NB4 (cell line): ENCODE data around the gene SRGAP3.

Source experiments
- DNase-seq: peaks from one replicate; pipeline ENCODE4 v3.0.0; 2010; ENCODE audit warnings: low read depth
- H3K4me3 ChIP-seq: one replicate; pipeline ENCODE4 v1.5.1; 2011; ENCODE audit warnings: mild to moderate bottlenecking, low read depth, low read length, moderate library complexity
- CTCF ChIP-seq: IDR thresholded peaks from one replicate; pipeline ENCODE4 v1.5.1; 2012; ENCODE audit warnings: low read depth, low read length
- MAX ChIP-seq: IDR thresholded peaks from 2 replicates; pipeline ENCODE4 v1.6.1; 2011; ENCODE audit warnings: low read depth, low read length
- MYC ChIP-seq: IDR thresholded peaks from 2 replicates; pipeline ENCODE4 v1.6.1; 2011; ENCODE audit warnings: low read depth, low read length
- POLR2A ChIP-seq: IDR thresholded peaks from 2 replicates; pipeline ENCODE4 v1.6.1; 2011; ENCODE audit warnings: mild to moderate bottlenecking; ENCODE audit not compliant: insufficient read length; ENCODE audit errors: extremely low read depth

SRGAP3 gene

GRCh38 chr3:9136746-9137465 lies 112.5 kb downstream of the SRGAP3 start:
- no peak for DNase-seq
- TF ChIP-seq CTCF = no peak
- no peak for TF ChIP-seq MAX
- no peak for TF ChIP-seq MYC
- TF ChIP-seq POLR2A = no peak
- H3K4me3 ChIP-seq = no peak overlapping the region

DNA sequence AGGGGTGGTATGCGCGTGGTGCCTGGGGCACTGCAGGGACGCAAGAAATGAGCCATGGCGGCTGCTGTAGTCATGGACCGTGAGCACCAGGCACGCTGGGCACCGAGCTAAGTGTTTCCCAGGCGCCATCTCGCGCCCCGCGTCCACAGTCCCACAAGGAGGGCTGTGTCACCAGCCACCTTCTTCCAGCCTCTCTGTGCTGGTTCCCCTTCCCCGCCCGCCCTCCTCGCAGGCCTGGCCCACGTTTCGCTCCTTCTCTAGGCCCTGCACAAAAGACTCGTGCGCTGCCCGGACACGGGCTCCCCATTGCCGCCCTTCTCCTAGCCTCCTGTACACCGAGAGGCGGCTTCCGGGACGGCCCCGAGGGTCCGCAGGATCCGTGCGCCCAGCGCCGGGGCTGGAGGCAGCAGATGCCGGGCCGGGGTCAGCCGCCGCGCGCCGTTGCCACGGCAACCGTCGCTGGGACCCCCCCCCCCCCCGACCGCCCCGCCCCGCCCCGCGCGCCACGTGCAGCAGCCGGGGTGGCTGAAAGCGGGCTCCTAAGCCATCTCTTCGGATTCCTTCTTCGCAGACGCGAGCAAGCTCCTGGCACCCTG lies 113.4 kb downstream of the SRGAP3 start:
- H3K4me3 ChIP-seq = no peak overlapping the region
- no peak for DNase-seq
- TF ChIP-seq POLR2A (no peak), MAX (no peak), MYC (no peak), CTCF (no peak)

GRCh38 chr3:9135526-9135925 lies 113.9 kb downstream of the SRGAP3 start:
- DNase-seq = no peak
- no peak for TF ChIP-seq CTCF
- TF ChIP-seq MYC = no peak
- no peak for TF ChIP-seq POLR2A
- no peak for TF ChIP-seq MAX
- H3K4me3 ChIP-seq = no peak overlapping the region

DNA sequence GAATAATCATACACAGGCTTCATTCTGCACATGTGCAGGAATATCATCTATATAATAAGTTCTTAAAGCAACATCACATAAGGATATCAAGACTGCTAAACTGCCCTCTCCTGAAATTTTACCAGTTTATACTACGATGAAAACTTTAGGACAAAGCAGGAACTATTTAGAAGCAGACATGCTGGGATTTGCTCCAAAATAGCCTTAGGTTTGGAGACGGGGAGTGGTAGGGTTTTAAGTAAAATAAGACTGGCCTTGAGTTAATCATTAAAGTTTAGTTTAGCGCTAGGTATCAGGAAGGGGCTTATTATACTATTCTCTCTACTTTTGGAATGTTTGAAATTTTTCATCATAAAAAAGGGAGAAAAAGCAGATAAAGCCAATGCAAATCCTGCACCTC lies 115.8 kb downstream of the SRGAP3 start:
- H3K4me3 ChIP-seq = no peak overlapping the region
- TF ChIP-seq CTCF (no peak), MYC (no peak), POLR2A (no peak), MAX (no peak)
- no peak for DNase-seq

- no peak overlapping the region for H3K4me3 ChIP-seq
- TF ChIP-seq CTCF = no peak
- TF ChIP-seq POLR2A = no peak
- TF ChIP-seq MYC = no peak
- TF ChIP-seq MAX = no peak
- no peak for DNase-seq
Measured at GRCh38 chr3:9130345-9131305, 118.8 kb downstream of the SRGAP3 start.
